Keratinocyte (primary cell): ENCODE results near the gene TXNDC12.
"Not testable (repeated sequence)": the region's sequence is repeated elsewhere in the genome, so short reads cannot be mapped to it uniquely, and the experiment has no call there.

Experiments
- EZH2 ChIP-seq: IDR thresholded peaks from one replicate; pipeline ENCODE4 v1.6.1; 2012; ENCODE audit warnings: inconsistent platforms, mild to moderate bottlenecking, low read length, moderate library complexity
- TF ChIP-seq, protein P1 (sequence below), 3 experiments: IDR thresholded peaks in 1 of 3; conservative IDR thresholded peaks in 1 of 3; optimal IDR thresholded peaks in 1 of 3; 2 replicates in 2 of 3; 3 replicates in 1 of 3; pipeline versions ENCODE3 to v1.5.1; 2011; ENCODE audit warnings: low read length in 3 of 3, mild to moderate bottlenecking in 3 of 3, moderate library complexity in 2 of 3, control low read depth in 1 of 3, inconsistent platforms in 1 of 3; ENCODE audit not compliant: insufficient read depth in 2 of 3; ENCODE audit errors: extremely low read depth in 1 of 3

DNA sequence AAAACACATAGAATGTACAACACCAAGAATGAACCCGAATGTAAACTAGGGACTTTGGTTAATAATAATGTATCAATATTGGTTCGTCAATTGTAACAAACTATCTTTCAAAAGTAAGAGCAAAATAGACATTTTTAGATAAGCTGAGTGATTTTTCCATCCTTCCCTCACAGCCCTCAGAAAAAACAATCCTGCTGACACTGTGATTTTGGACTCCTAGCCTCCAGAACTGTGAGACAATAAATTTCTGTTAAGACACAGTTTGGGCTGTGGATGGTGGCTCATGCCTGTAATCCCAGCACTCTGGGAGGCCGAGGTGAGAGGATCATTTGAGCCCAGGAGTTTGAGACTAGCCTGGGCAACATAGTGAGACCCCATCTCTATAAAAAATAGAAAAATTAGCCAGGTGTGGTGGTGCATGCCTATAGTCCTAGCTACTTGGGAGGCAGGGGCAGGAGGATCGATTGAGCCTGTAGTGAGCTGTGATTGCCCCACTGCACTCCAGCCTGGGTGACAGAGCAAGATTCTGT lies 9.3 kb downstream of the TXNDC12 start:
- TF ChIP-seq, protein P1, sequence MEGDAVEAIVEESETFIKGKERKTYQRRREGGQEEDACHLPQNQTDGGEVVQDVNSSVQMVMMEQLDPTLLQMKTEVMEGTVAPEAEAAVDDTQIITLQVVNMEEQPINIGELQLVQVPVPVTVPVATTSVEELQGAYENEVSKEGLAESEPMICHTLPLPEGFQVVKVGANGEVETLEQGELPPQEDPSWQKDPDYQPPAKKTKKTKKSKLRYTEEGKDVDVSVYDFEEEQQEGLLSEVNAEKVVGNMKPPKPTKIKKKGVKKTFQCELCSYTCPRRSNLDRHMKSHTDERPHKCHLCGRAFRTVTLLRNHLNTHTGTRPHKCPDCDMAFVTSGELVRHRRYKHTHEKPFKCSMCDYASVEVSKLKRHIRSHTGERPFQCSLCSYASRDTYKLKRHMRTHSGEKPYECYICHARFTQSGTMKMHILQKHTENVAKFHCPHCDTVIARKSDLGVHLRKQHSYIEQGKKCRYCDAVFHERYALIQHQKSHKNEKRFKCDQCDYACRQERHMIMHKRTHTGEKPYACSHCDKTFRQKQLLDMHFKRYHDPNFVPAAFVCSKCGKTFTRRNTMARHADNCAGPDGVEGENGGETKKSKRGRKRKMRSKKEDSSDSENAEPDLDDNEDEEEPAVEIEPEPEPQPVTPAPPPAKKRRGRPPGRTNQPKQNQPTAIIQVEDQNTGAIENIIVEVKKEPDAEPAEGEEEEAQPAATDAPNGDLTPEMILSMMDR (optimal IDR thresholded peaks at IDR 0.05 in 1 of 3, IDR thresholded peaks at IDR 0.05 in 1 of 3, conservative IDR thresholded peaks at IDR 0.05 in 1 of 3; ENCODE audit: extremely low read depth in 1 of 3, insufficient read depth in 2 of 3, low read length in 3 of 3): not testable (repeated sequence)
- TF ChIP-seq EZH2: not testable (repeated sequence)
